DMS53 treated with DMSO at 0.1 percent for 48 hours (cell line): Measurements from ENCODE around the gene KLK15.

Source experiments
- DNase-seq: peaks from one replicate; lab custom pipeline; 2025; ENCODE audit not compliant: unreplicated experiment; lab: John Stamatoyannopoulos, UW

Gene KLK15

DNA sequence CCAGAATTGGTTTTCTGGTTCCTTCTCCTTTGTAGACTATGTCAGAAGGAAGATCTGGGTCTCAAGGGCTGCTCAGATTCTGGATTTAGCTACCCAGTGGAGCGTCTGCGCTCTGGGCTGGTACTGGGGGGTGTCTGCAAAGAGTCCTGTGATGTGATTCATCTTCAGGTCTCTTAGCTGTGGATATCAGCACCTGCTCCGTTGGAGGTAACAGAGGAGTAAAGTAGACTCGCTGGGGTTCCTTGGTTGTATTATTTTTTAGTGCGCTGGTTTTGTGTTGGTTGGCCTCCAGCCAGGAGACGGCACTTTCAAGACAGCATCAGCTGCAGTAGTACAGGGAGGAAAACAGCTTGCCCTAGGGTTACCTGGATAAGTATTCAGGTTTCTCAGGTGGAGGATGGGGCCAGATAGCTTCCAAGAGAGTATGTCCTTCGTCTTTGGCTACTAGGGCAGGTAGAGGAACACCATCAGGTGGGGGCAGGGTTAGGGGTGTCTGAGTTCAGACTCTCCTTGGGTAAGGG is 10.4 kb upstream of the KLK15 start:
- no peak for DNase-seq

GRCh38 chr19:50843205-50843604 is 9.8 kb upstream of the KLK15 start:
- DNase-seq = no peak

GRCh38 chr19:50842130-50842529 is 8.8 kb upstream of the KLK15 start:
- no peak for DNase-seq

DNA sequence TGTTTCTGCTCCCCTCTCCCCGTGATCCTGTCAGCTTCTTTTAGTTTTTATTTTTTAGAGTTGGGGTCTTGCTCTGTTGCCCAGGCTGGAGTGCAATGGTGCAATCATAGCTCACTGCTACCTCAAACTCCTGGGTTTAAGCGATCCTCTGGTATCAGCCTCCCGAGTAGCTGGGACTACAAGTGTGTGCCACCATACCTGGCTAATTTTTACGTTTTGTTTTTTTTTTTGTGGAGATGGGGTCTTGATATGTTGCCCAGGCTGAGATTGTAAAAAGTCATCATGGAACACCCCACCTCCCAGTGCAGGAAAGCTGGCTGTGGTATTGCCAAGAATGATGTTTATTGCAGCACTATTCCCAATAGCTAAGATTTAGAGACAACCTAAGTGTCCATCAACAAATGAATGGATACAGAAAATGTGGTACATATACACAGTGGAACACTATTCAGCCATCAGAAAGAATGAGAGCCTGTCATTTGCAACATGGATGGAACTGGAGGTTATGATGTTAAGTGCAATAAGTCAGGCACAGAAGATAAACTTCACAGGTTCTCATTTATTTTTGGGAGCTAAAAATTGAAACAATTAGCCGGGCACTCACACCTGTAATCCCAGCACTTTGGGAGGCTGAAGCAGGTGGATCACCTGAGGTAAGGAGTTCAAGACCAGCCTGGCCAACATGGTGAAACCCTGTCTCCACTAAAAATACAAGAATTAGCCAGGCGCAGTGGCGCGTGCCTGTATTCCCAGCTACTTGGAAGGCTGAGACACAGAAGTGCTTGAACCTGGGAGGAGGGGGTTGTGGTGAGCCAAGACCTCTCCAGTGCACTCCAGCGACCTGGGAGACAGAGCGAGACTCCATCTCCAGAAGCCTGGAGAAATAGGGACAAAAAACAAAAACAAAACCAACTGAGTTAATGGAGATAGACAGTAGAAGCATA is 6.6 kb upstream of the KLK15 start:
- DNase-seq = no peak

GRCh38 chr19:50838239-50838638 is 4.9 kb upstream of the KLK15 start:
- DNase-seq = no peak

- peak; percentile 71 for DNase-seq
Observed at GRCh38 chr19:50837300-50837699, 3.9 kb upstream of the KLK15 start.

DNA sequence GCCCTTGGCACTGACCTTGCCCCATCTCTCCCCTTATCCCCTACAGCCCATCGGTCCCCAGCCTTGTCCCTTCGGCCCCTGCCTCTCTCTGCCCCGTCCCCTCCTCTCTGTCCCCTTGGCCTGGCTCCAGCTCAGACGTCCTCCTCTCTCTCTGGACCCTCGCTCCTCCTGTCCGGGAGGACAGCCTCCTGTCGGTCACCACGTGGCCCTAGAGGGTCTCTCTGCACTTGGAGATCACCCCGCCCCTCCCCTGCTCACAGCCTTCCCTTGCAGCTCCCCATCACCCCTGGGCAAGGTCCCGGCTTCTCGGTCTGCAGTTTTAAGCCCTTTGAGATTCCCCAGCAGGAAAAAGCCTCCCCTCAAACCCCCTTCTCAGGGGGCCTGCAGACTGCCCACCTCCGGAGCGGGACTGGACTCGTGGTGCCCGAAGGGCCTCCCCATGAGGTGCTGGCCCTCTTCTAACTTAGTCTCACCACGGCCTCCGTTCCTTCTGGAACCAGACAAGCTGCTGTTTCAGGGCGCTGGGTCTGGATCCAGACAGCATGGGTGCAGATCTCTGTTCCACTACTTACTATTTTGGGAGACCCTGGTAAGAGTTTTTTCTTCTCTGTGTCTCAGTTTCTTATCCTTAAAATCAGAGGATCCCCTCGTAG is 3.3 kb upstream of the KLK15 start:
- DNase-seq = no peak

GRCh38 chr19:50835785-50836542 is 2.6 kb upstream of the KLK15 start:
- DNase-seq = peak; percentile 81

DNA sequence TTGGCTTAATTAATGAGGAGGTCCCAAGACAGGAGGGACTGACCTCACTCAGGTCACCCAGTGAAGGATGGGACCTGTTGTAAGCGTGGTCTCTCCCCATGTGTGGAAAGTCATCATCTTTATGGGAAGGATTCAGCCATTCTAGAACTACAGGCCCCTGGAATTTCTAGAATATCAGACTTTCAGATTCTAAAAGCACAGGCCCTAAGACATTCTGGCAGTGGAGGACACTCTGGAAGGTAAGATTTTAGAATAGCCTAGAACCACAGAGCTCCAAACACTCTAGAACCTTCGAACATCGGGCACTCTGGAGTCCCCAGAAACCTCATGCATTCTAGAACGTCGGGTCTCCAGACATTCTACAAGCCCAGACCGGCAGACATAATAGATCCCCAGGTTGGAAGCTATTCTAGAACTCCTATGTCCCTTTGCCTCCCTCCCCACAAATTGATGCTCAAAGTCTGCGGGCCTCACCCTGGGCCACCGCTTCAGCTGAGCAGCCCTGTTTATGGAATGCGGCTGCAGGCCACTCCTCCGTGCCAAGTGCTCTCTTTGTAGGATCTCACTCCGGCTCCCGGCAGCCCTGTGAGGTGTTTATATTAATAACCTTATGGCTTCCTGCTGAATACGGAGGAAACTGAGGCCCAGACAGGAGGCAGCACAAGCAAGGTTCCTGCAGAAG is 1.9 kb upstream of the KLK15 start:
- DNase-seq = peak; percentile 20

GRCh38 chr19:50833802-50834167 is 411 bp upstream of the KLK15 start:
- DNase-seq = no peak

GRCh38 chr19:50832666-50833065 is 708 bp downstream of the KLK15 start:
- DNase-seq = no peak

- DNase-seq = no peak
Observed at GRCh38 chr19:50831026-50831396, 2.4 kb downstream of the KLK15 start.

- DNase-seq = no peak
Observed at GRCh38 chr19:50830266-50831025, 2.9 kb downstream of the KLK15 start.

GRCh38 chr19:50829801-50830200 is 3.6 kb downstream of the KLK15 start:
- DNase-seq = no peak

GRCh38 chr19:50827476-50827875 is 5.9 kb downstream of the KLK15 start:
- DNase-seq = no peak

DNA sequence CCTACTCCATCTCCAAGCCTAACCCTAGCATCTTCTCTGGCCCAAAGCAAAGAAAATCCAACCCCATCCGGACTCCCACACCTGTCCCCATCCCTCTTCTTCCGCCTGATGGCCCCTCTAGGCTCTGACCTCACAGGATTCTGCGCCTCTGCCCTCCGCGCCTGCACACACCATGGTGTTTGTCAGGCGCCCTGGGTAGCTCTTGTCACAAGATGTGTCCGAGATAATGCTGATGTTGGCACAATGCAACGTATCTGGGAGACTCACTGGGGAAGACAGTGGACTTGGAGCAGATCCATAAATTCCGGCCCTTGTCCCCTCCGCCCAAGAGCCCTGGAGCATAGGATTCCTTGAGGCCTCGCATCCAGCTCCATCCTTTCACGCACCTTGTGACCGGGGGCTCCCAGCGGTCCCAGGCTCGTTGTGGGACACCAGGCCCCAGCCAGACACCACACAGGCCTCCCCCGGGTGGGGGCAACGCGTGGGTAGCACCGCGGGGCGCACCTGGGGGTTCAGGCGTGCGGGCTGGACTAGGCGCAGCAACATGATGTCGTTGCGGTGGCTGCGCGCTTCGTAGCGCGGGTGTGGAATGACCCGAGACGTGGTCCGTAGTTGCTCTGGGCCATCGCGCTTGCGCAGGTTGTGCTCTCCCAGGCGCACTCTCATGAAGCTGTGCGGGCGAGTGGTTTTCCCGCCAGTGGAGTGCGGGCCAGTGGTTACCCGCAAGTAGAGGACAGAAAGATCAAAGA is 6.7 kb downstream of the KLK15 start:
- DNase-seq = no peak

GRCh38 chr19:50823389-50824042 is 9.9 kb downstream of the KLK15 start, which contains the start of gene KLK1:
Gene KLK1, minus strand, starts transcription at chr19:50823787. Its CDS starts 39 bp downstream, at chr19:50823748.
- DNase-seq = no peak

- DNase-seq = no peak
Observed at GRCh38 chr19:50822661-50823208, 10.6 kb downstream of the KLK15 start.

DNA sequence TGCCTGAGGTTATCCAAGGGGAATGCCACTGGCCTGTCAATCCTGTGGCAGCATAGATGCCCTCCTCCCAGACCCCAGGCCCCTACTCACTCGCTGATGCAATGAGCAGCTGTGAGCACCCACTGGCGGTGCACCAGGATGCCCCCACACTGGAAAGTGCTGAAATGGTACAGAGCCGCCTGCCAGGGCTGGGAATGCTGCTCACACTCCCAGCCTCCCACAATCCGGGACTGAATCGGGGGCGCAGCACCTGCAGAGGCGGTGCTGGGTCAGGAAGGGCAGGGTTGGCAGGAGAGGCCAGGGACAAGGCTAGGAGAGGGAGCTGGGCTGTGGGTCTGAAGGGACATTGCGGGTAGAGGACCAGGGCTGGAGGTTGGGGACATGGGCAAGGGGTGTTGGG is 11.8 kb downstream of the KLK15 start:
- DNase-seq = no peak
